Astrocyte of the hippocampus (primary cell): ENCODE measurements around the gene BLOC1S1.

Source experiments
- DNase-seq: peaks from one replicate; pipeline ENCODE4 v3.0.0; 2011; ENCODE audit warnings: low read depth, low spot score

Gene BLOC1S1

GRCh38 chr12:55727643-55728185 lies 11.9 kb downstream of the BLOC1S1 start:
- peak; percentile 65 for DNase-seq

- DNase-seq: peak; percentile 87
Measured at GRCh38 chr12:55728186-55728938, 12.5 kb downstream of the BLOC1S1 start.

- peak; percentile 95 for DNase-seq
Measured at GRCh38 chr12:55728939-55729818, 13.3 kb downstream of the BLOC1S1 start, which contains the start of gene CD63. Gene CD63 (minus strand): TSS chr12:55729009. CDS start chr12:55728341, 668 bp downstream.

- peak; percentile 75 for DNase-seq
Measured at GRCh38 chr12:55729819-55730818, 14.3 kb downstream of the BLOC1S1 start.

GRCh38 chr12:55732288-55732687 lies 16.4 kb downstream of the BLOC1S1 start:
- no peak for DNase-seq

- no peak for DNase-seq
Measured at GRCh38 chr12:55733021-55733555, 17.2 kb downstream of the BLOC1S1 start.

GRCh38 chr12:55733858-55734257 lies 18.0 kb downstream of the BLOC1S1 start:
- DNase-seq: no peak

GRCh38 chr12:55734595-55734994 lies 18.7 kb downstream of the BLOC1S1 start:
- DNase-seq: no peak

GRCh38 chr12:55736076-55736475 lies 20.2 kb downstream of the BLOC1S1 start:
- no peak for DNase-seq

GRCh38 chr12:55736780-55737580 lies 21.1 kb downstream of the BLOC1S1 start:
- DNase-seq: peak; percentile 84

- peak; percentile 29 for DNase-seq
Measured at GRCh38 chr12:55737581-55738122, 21.8 kb downstream of the BLOC1S1 start.

GRCh38 chr12:55738123-55739024 lies 22.5 kb downstream of the BLOC1S1 start:
- DNase-seq: peak; percentile 93

GRCh38 chr12:55739025-55739378 lies 23.2 kb downstream of the BLOC1S1 start:
- DNase-seq: no peak

- no peak for DNase-seq
Measured at GRCh38 chr12:55741931-55742680, 26.3 kb downstream of the BLOC1S1 start.

- DNase-seq: peak; percentile 92
Measured at GRCh38 chr12:55742719-55743405, 27.0 kb downstream of the BLOC1S1 start, which contains the start of gene GDF11. Gene GDF11 (plus strand): TSS chr12:55743122. CDS start chr12:55743317, 195 bp downstream.

GRCh38 chr12:55743406-55744339 lies 27.8 kb downstream of the BLOC1S1 start:
- DNase-seq: peak; percentile 86
